ENCODE measurements around the gene ZGRF1.
"Not testable (repeated sequence)": the region's sequence is repeated elsewhere in the genome, so short reads cannot be mapped to it uniquely, and the experiment has no call there.

Gene ZGRF1

GRCh38 chr4:112504807-112505206 is 131.9 kb downstream of the ZGRF1 start:
- ChIA-PET POLR2A (no interaction called here), CTCF (interaction anchor here (1.1 kb wide), 1 partner anchor 19 kb away, joined by 3 read pairs; no protein-coding TSS in a partner anchor)
- DNase-seq (ENCODE audit: extremely low spot score) = no peak
- TF ChIP-seq CTBP1 (IDR thresholded peaks at IDR 0.05; ENCODE audit: borderline replicate concordance) = no peak
- no peak for TF ChIP-seq SP1 (IDR thresholded peaks at IDR 0.05)
- no peak for TF ChIP-seq L3MBTL2 (conservative IDR thresholded peaks at IDR 0.05)
- no peak for TF ChIP-seq NFRKB (IDR thresholded peaks at IDR 0.05)
- no peak for TF ChIP-seq FOXM1 (IDR thresholded peaks at IDR 0.05; ENCODE audit: borderline replicate concordance)
- no peak for TF ChIP-seq ZNF384 (IDR thresholded peaks at IDR 0.05)
- no peak for TF ChIP-seq LEF1 (IDR thresholded peaks at IDR 0.05; ENCODE audit: borderline replicate concordance)
- no peak for TF ChIP-seq FOXK2 (IDR thresholded peaks at IDR 0.05)
- TF ChIP-seq FOXA1 (IDR thresholded peaks at IDR 0.05) = no peak
- TF ChIP-seq, protein P1, sequence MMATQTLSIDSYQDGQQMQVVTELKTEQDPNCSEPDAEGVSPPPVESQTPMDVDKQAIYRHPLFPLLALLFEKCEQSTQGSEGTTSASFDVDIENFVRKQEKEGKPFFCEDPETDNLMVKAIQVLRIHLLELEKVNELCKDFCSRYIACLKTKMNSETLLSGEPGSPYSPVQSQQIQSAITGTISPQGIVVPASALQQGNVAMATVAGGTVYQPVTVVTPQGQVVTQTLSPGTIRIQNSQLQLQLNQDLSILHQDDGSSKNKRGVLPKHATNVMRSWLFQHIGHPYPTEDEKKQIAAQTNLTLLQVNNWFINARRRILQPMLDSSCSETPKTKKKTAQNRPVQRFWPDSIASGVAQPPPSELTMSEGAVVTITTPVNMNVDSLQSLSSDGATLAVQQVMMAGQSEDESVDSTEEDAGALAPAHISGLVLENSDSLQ (IDR thresholded peaks at IDR 0.05) = no peak
- no peak for TF ChIP-seq HDGF (IDR thresholded peaks at IDR 0.05; ENCODE audit: borderline replicate concordance)
- TF ChIP-seq ELF4 (IDR thresholded peaks at IDR 0.05) = no peak
- TF ChIP-seq ARNT (IDR thresholded peaks at IDR 0.05) = no peak
- TF ChIP-seq TARDBP (IDR thresholded peaks at IDR 0.05) = no peak

DNA sequence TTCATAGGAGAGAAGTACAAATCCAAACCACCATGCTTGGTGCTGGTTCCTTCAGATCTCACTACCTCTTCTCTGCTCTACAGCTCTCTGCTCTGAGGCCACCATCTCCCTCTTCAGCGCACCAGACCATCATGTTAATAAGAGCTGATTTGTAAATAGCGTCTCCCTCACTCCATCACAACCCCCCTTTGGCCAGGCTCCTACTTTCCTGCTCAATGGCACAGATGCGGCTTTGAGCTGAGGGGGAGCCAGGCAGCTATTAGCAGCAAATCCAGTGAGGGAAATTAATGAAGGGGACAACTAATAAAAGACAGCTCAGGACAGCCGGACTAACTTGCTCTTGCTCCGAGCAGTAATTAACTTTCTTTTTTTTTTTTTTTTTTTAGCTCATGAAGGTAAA is 133.8 kb downstream of the ZGRF1 start:
- ChIA-PET CTCF (no interaction called here), POLR2A (interaction anchor here (1.5 kb wide), 1 partner anchor 12 kb away, joined by 4 read pairs; no protein-coding TSS in a partner anchor)
- TF ChIP-seq SUZ12 (IDR thresholded peaks at IDR 0.05) (no peak), TARDBP (IDR thresholded peaks at IDR 0.05) (no peak), ELF4 (IDR thresholded peaks at IDR 0.05) (no peak), HDGF (IDR thresholded peaks at IDR 0.05; ENCODE audit: borderline replicate concordance) (no peak), ZNF384 (IDR thresholded peaks at IDR 0.05) (no peak), BHLHE40 (IDR thresholded peaks at IDR 0.05; ENCODE audit: borderline replicate concordance) (no peak), LEF1 (IDR thresholded peaks at IDR 0.05; ENCODE audit: borderline replicate concordance) (no peak), SP1 (IDR thresholded peaks at IDR 0.05) (no peak), ARNT (IDR thresholded peaks at IDR 0.05) (no peak), FOXM1 (IDR thresholded peaks at IDR 0.05; ENCODE audit: borderline replicate concordance) (no peak)
- TF ChIP-seq, protein P1 (IDR thresholded peaks at IDR 0.05) = no peak
- no peak for DNase-seq (ENCODE audit: extremely low spot score)

GRCh38 chr4:112492321-112492720 is 144.4 kb downstream of the ZGRF1 start:
- ChIA-PET CTCF (no interaction called here), POLR2A (no interaction called here)
- DNase-seq (ENCODE audit: extremely low spot score) = no peak
- TF ChIP-seq HDGF (IDR thresholded peaks at IDR 0.05; ENCODE audit: borderline replicate concordance) = no peak
- no peak for TF ChIP-seq SUZ12 (IDR thresholded peaks at IDR 0.05)
- TF ChIP-seq TARDBP (IDR thresholded peaks at IDR 0.05) = no peak
- TF ChIP-seq L3MBTL2 (conservative IDR thresholded peaks at IDR 0.05) = no peak
- no peak for TF ChIP-seq CTBP1 (IDR thresholded peaks at IDR 0.05; ENCODE audit: borderline replicate concordance)
- TF ChIP-seq FOXA1 (IDR thresholded peaks at IDR 0.05) = no peak
- no peak for TF ChIP-seq FOXK2 (IDR thresholded peaks at IDR 0.05)
- no peak for TF ChIP-seq BHLHE40 (IDR thresholded peaks at IDR 0.05; ENCODE audit: borderline replicate concordance)
- no peak for TF ChIP-seq LEF1 (IDR thresholded peaks at IDR 0.05; ENCODE audit: borderline replicate concordance)

DNA sequence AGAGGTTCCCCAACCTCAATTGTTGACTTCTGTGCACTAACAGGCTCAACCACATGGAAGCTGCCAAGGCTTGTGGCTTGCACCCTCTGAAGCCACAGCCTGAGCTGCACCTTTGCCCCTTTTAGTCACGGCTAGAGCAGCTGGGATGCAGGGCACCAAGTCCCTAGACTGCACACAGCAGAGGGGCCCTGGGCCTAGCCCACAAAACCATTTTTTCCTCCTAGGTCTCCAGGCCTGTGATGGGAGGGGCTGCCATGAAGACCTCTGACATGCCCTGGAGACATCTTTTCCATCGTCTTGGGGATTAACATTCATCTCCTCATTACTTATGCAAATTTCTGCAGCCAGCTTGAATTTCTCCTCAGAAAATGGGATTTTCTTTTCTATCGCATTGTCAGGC is 145.9 kb downstream of the ZGRF1 start:
- CTCF ChIA-PET, POLR2A ChIA-PET: not testable (repeated sequence)

More for the DNA sequence above, 145.9 kb downstream of the ZGRF1 start:
- not testable (repeated sequence) for DNase-seq (ENCODE audit: extremely low spot score)

All from HEK293T (cell line).